Measurements from ENCODE around the gene OR2AG2. TPM values are rescaled to one million over a fixed set of nuclear protein-coding genes. Genes with fewer than 3 reads are reported as not detected.
A peak's percentile ranks its signal among the peaks of the same experiment; 100 is the strongest.

Gene OR2AG2
- total and polyA plus RNA-seq, 12 donors, result not detected

GRCh38 chr11:6724013-6724412 is 47.8 kb downstream of the OR2AG2 start:
- Histone ChIP-seq H3K4me1 (peaks cover 0 to 46% (median 12%) of the 10 kb centered on the region in 9 donors), H3K36me3 (peaks cover 0 to 21% (median 0%) of the 10 kb centered on the region in 9 donors), H3K4me3 (no peak overlapping the region), H3K27me3 (no peaks in the 10 kb centered on the region), H3K9me3 (peaks cover 0 to 31% (median 4%) of the 10 kb centered on the region in 11 donors), H3K27ac (no peak overlapping the region)
- no peak for TF ChIP-seq CTCF (IDR thresholded peaks at IDR 0.05)
- no peak for DNase-seq
- ATAC-seq, result no peak
- WGBS, 2 donors, result 80 to 92% methylated on average over 1 of the region's 1 CpG
- intact Hi-C loops (cut with DNase I), result no loop called here

DNA sequence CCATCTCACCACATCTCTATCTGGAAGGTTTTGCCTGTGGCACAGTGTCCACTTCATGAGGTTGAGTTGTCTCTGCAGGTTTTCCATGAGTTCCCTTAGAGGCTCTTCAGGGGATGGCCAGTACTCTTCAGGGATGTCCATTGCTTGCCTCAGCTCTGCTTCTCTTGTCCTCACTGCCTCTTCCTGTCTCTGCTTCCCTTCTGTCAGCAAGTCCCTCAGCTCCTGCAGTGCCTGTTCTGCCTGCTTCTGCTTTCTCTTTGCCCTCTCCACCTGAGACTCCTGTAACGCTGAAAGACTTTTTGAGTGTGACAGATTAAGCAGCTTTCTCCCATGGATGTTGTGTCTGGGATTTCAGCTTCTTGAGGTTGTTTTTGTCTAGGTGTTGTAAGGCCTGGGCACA is 50.4 kb downstream of the OR2AG2 start:
- no peaks in the 10 kb centered on the region for H3K27me3 ChIP-seq
- no peak for ATAC-seq
- no peak overlapping the region for H3K4me3 ChIP-seq
- H3K27ac ChIP-seq, result no peak overlapping the region
- TF ChIP-seq CTCF (IDR thresholded peaks at IDR 0.05), result no peak
- H3K36me3 ChIP-seq, result peaks cover 0 to 21% (median 0%) of the 10 kb centered on the region in 9 donors
- intact Hi-C loops (cut with DNase I), result no loop called here
- H3K9me3 ChIP-seq, result peaks cover 0 to 29% (median 0%) of the 10 kb centered on the region in 11 donors
- no peak for DNase-seq
- peaks cover 0 to 35% (median 6%) of the 10 kb centered on the region in 9 donors for H3K4me1 ChIP-seq
- WGBS, 2 donors, result 76 to 92% methylated on average over 1 of the region's 1 CpG

GRCh38 chr11:6719576-6719975 is 52.2 kb downstream of the OR2AG2 start:
- DNase-seq, result no peak
- TF ChIP-seq CTCF (IDR thresholded peaks at IDR 0.05), result no peak
- no peak overlapping the region for H3K27ac ChIP-seq
- no peaks in the 10 kb centered on the region for H3K27me3 ChIP-seq
- no peak overlapping the region for H3K4me3 ChIP-seq
- WGBS, 2 donors, result 36 to 49% methylated on average over 1 of the region's 1 CpG
- H3K9me3 ChIP-seq, result peaks cover 0 to 29% (median 0%) of the 10 kb centered on the region in 11 donors
- peak in 7 of 8 donors; percentile 33 to 69 (median 53) for ATAC-seq
- H3K4me1 ChIP-seq, result peaks cover 0 to 30% (median 6%) of the 10 kb centered on the region in 9 donors
- peaks cover 0 to 21% (median 0%) of the 10 kb centered on the region in 9 donors for H3K36me3 ChIP-seq
- intact Hi-C loops (cut with DNase I), result no loop called here

- no peak overlapping the region for H3K4me3 ChIP-seq
- intact Hi-C loops (cut with DNase I), result no loop called here
- H3K27me3 ChIP-seq, result no peaks in the 10 kb centered on the region
- H3K36me3 ChIP-seq, result peaks cover 0 to 8% (median 0%) of the 10 kb centered on the region in 9 donors
- no peak for TF ChIP-seq CTCF (IDR thresholded peaks at IDR 0.05)
- DNase-seq (no peak), ATAC-seq (no peak)
- H3K27ac ChIP-seq, result no peak overlapping the region
- 97 to 98% methylated on average over 3 of the region's 3 CpGs for WGBS, 2 donors
- peaks cover 0 to 26% (median 0%) of the 10 kb centered on the region in 11 donors for H3K9me3 ChIP-seq
- peaks cover 0 to 23% (median 0%) of the 10 kb centered on the region in 9 donors for H3K4me1 ChIP-seq
Observed at GRCh38 chr11:6717426-6717825, 54.4 kb downstream of the OR2AG2 start.

Other genes with a start within 250 kb of the OR2AG2 start
- 10 to 100 TPM; 12.1 to 23.3 (median 20.5) TPM for gene RRP8, start 168.4 kb downstream of the OR2AG2 start, total RNA-seq
- gene RRP8, start 168.4 kb downstream of the OR2AG2 start, polyA plus RNA-seq, result 10 to 100 TPM; 16.1 to 23.0 TPM
- gene ILK, start 168.2 kb downstream of the OR2AG2 start, total RNA-seq, result 100 to 1,000 TPM; 150 to 247 (median 204) TPM
- 100 to 1,000 TPM; 213 to 244 TPM for gene ILK, start 168.2 kb downstream of the OR2AG2 start, polyA plus RNA-seq
- 100 to 1,000 TPM in 1 of 10 donors, 10 to 100 TPM in 9; 78.0 to 101 (median 89.7) TPM for gene TAF10, start 159.8 kb downstream of the OR2AG2 start, total RNA-seq
- gene TAF10, start 159.8 kb downstream of the OR2AG2 start, polyA plus RNA-seq, result 100 to 1,000 TPM in 1 of 2 donors, 10 to 100 TPM in 1; 93.3 to 254 TPM
- gene TPP1, start 152.6 kb downstream of the OR2AG2 start, total RNA-seq, result 100 to 1,000 TPM in 2 of 10 donors, 10 to 100 TPM in 8; 56.3 to 132 (median 72.6) TPM
- gene TPP1, start 152.6 kb downstream of the OR2AG2 start, polyA plus RNA-seq, result 10 to 100 TPM; 31.9 to 34.6 TPM
- 10 to 100 TPM in 3 of 10 donors, 1 to 10 TPM in 7; 7.1 to 12.4 (median 8.7) TPM for gene DCHS1, start 116.2 kb downstream of the OR2AG2 start, total RNA-seq
- gene DCHS1, start 116.2 kb downstream of the OR2AG2 start, polyA plus RNA-seq, result 1 to 10 TPM; 4.1 to 6.7 TPM
- 10 to 100 TPM; 36.7 to 61.4 (median 45.5) TPM for gene MRPL17, start 88.6 kb downstream of the OR2AG2 start, total RNA-seq
- 10 to 100 TPM; 55.2 to 69.1 TPM for gene MRPL17, start 88.6 kb downstream of the OR2AG2 start, polyA plus RNA-seq
- not detected for gene OR2AG1, start 11.0 kb upstream of the OR2AG2 start, total RNA-seq
- gene OR2AG1, start 11.0 kb upstream of the OR2AG2 start, polyA plus RNA-seq, result not detected
- not detected for gene OR6A2, start 27.7 kb upstream of the OR2AG2 start, total RNA-seq
- not detected for gene OR6A2, start 27.7 kb upstream of the OR2AG2 start, polyA plus RNA-seq
- not detected for gene OR10A5, start 73.7 kb upstream of the OR2AG2 start, total RNA-seq
- gene OR10A5, start 73.7 kb upstream of the OR2AG2 start, polyA plus RNA-seq, result not detected
- gene OR10A2, start 91.1 kb upstream of the OR2AG2 start, total RNA-seq, result not detected
- not detected for gene OR10A2, start 91.1 kb upstream of the OR2AG2 start, polyA plus RNA-seq
- gene OR10A4, start 104.6 kb upstream of the OR2AG2 start, total RNA-seq, result not detected
- not detected for gene OR10A4, start 104.6 kb upstream of the OR2AG2 start, polyA plus RNA-seq
- gene OR2D2, start 120.5 kb upstream of the OR2AG2 start, total RNA-seq, result not detected
- not detected for gene OR2D2, start 120.5 kb upstream of the OR2AG2 start, polyA plus RNA-seq
- gene OR2D3, start 149.0 kb upstream of the OR2AG2 start, total RNA-seq, result not detected
- gene OR2D3, start 149.0 kb upstream of the OR2AG2 start, polyA plus RNA-seq, result not detected
- gene ZNF215, start 154.4 kb upstream of the OR2AG2 start, total RNA-seq, result under 1 TPM in 9 of 10 donors, not detected in 1; 0.19 to 0.52 (median 0.33) TPM
- gene ZNF215, start 154.4 kb upstream of the OR2AG2 start, polyA plus RNA-seq, result under 1 TPM; 0.15 to 0.19 TPM
- gene ZNF214, start 248.4 kb upstream of the OR2AG2 start, total RNA-seq, result 1 to 10 TPM in 6 of 10 donors, under 1 TPM in 4; 0.61 to 2.0 (median 1.3) TPM
- under 1 TPM; 0.22 to 0.68 TPM for gene ZNF214, start 248.4 kb upstream of the OR2AG2 start, polyA plus RNA-seq
- gene NLRP14, start 248.5 kb upstream of the OR2AG2 start, total RNA-seq, result under 1 TPM in 2 of 10 donors, not detected in 8; 0.07 to 0.11 TPM
- gene NLRP14, start 248.5 kb upstream of the OR2AG2 start, polyA plus RNA-seq, result not detected